Hindlimb muscle (tissue), 1 donor: Measurements from ENCODE around the gene RNF213. TPM values are rescaled to one million over a fixed set of nuclear protein-coding genes. Genes with fewer than 3 reads are reported as not detected.
A peak's percentile ranks its signal among the peaks of the same experiment; 100 is the strongest.

Experiments used
- DNase-seq: peaks from one replicate; pipeline ENCODE4 v3.0.0-alpha.2; 2013
- polyA plus RNA-seq: library from polyadenylated mRNA; unstranded; fragments of 120-200 nt; gene quantifications from one replicate; pipeline ENCODE4 v1.2.1, GENCODE V29; 2013; ENCODE audit not compliant: insufficient read length

RNF213 gene
- polyA plus RNA-seq, 1 donor = 40.0 TPM

GRCh38 chr17:80374039-80374731, 113.5 kb downstream of the RNF213 start:
- DNase-seq = no peak

GRCh38 chr17:80374732-80375585, 114.3 kb downstream of the RNF213 start:
- peak; percentile 60 for DNase-seq

- no peak for DNase-seq
Observed at GRCh38 chr17:80376531-80376930, 115.9 kb downstream of the RNF213 start.

DNA sequence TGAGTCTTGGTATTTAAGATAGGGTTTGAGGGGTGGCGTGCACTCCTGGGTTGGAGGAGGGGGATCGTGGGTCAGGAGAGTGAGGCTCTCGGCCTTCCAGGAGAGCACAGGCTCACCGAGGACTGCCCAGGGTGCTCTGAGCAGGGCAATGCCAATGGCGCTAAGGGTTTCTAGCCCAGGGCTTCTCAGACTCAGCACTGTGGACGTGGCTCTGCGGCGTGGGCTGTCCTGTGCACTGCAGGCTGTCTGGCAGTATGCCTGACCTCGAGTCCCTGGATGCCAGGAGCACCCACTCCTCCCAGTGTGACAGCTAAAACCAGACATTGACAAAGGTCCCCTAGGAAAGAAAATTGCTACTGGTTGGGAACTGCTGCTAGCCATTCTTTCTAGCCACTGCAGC, 117.1 kb downstream of the RNF213 start:
- DNase-seq = no peak

- no peak for DNase-seq
Observed at GRCh38 chr17:80379348-80379747, 118.7 kb downstream of the RNF213 start.

DNA sequence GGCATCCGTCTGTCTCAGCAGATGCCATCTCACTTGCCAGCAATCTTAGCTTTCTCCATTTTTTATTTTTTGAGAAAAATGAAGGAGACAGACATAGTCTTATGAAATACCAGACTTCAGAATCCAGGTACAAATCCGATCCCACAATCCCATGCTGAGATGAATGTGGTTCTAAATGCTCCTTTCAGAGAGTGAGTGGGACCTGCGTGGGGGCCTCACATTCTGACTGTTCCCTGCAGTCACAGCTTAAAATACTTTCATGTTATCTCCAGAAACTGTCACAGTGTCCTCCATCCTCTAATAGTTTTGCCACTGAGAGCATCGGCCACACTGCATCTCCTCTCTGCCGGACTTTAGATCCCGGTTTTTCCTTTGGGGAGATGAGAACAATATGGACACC, 119.4 kb downstream of the RNF213 start:
- no peak for DNase-seq

GRCh38 chr17:80380555-80381002, 119.9 kb downstream of the RNF213 start:
- DNase-seq = no peak

- no peak for DNase-seq
Observed at GRCh38 chr17:80381416-80381923, 120.8 kb downstream of the RNF213 start.

GRCh38 chr17:80382446-80382845, 121.8 kb downstream of the RNF213 start:
- no peak for DNase-seq

GRCh38 chr17:80382956-80383355, 122.3 kb downstream of the RNF213 start:
- DNase-seq = no peak

DNA sequence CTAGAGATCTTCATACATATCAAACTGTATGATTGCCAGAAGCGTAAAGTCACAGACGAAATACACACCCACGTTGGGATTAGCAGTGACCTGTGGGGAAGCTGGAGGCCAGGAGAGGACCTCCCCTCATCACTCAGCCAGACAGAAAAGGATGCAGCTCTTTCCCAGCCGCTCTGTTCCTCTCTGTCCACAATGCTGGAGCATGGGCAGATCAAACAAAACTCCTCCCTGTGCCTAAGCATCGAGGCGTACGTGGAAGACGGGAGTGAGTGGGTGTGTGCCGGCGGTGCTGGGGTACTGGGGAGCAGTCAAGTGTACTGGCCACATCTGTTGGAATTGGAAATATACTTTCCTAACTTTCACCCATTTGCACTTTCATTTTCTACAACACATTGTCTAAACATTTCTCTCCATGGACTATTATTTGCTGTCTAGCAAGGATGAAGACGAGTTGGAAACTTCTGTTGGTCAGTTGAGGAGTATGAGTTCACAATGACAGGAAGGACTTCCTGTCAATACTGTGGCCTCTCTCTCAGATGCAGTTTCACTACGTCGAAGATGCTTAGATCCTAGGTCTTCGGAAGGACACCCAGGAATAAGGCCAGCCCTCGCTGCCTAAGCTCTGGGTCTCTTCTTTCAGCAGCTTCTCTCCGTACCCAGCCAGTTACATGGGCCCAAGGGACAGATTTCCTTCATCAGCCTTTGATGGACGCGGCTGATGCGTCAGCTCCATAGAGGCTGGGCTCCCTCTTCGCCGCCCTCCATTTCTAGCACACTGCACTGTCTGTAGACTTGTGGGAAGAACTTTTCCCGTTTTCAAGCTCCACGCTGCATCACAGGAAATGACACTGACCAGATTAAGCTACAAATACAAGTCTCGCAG, 123.7 kb downstream of the RNF213 start:
- DNase-seq = no peak

- DNase-seq = no peak
Observed at GRCh38 chr17:80385046-80385445, 124.4 kb downstream of the RNF213 start.

DNA sequence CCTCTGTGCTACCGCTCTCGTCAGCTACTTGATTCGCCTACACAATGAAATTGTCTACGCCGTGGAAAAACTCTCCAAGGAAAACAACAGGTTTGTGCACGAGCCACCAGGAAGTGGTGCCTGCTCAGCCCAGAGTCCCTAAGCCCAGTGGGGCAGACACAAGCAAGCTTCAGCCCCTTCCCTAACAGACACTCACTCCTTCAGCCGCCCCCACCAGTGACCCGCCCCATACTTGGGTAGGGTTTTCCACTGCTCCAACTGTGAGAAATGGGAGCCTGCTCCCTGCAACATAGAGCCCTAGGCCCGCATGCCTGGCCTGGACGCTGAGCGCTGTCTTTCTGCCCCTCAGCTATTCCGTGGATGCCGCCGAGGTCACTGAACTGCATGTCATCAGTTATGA, 125.7 kb downstream of the RNF213 start:
- DNase-seq = no peak

GRCh38 chr17:80387071-80387470, 126.4 kb downstream of the RNF213 start:
- DNase-seq = no peak

GRCh38 chr17:80388175-80388574, 127.5 kb downstream of the RNF213 start:
- no peak for DNase-seq

GRCh38 chr17:80388601-80389000, 127.9 kb downstream of the RNF213 start:
- DNase-seq = no peak

GRCh38 chr17:80389011-80389995, 128.7 kb downstream of the RNF213 start:
- DNase-seq = no peak

DNA sequence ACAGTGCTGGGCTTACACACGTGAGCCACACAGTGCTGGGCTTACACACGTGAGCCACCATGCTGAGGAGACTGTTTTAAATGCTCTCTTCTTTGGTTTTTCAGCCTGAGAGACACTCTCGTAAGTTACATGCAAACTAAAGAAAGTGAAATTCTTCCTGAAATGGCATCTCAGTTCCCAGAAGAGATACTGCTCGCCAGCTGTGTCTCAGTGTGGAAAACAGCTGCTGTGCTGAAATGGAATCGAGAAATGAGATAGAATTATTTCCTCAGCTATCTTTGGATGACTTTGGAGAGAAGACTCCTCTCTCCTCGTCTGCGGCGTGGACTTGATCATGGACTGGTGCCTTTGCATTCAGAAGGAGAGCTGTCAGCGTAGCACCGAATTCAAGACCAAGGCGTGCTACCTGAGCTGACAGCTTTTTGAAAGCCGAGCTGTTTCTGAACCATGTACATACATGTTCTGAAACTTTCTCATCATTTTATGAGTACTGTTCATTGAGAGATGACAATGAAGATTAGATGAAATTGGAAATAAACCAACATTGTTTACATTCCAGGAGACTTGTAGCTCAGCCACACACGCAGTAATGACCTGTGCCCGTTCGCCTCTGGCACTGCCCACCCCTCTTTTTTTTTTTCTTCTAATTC, 132.7 kb downstream of the RNF213 start:
- DNase-seq = no peak

DNA sequence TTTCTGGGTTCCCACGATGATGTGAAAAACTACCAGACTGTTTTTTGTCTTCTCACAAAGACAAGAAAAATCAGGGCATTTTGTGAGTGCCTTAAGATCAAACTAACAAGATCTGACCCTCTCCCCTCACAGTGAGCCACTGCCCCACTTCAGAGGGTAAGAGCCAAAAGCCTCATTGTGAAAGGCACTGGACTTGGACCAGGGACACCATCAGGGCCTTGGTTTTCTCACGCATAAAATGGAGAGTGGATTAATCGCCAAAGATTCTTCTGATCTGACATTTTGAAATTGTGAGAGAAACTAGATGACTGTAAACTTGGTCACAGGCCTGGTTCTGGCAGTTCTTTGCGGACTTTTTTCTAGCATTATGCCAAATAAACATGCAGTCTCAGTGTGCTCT, 133.3 kb downstream of the RNF213 start:
- DNase-seq = no peak

- DNase-seq = no peak
Observed at GRCh38 chr17:80394629-80395216, 134.1 kb downstream of the RNF213 start.
